NCI-H1930 (cell line): ENCODE results near the gene SH2D7.
A peak's percentile ranks its signal among the peaks of the same experiment; 100 is the strongest.

Source experiments
- DNase-seq, 2 experiments: peaks; one replicate each; lab custom pipeline; 2025; lab: John Stamatoyannopoulos, UW

Gene SH2D7

DNA sequence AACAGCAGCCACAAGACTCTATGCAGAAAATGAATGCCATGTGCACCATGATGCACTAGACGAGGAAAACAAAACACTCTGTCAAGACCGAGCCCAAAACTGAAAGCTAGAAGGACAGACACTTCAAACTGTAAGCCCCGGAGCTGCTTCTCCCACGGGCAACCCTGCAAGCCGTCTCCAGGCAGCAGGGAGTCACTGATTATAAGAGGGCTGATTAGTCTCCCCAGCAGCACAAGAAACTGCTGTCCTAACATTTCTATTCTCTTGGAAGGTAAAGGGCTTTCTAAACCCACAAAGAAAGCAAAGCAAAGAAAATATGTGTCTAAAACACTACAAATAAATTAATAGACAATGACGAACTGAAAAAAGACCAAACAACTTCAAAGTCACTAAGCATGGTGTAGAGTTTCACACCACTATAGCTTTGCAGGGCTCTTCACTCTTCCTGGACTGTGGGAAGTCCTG, 30.4 kb upstream of the SH2D7 start:
- DNase-seq, result no peak

DNA sequence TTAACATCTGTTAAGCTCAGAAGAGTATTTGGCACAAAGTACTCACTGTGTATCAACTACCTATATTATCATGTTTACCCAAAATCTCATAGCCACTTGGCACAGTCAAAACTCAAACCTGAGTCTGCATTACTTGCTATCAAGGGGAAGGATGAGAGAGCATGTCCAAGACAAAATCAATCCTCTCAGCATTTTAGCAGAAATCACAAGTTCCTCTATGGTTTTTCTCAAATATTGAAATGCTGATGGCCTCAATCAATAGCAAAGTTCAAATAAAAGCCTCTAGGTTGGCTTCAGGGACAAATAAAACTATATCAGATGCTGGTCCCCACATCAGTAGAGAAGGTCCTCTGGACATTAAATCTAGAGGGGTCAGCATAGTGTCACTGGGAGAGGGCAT, 29.1 kb upstream of the SH2D7 start:
- no peak for DNase-seq

DNA sequence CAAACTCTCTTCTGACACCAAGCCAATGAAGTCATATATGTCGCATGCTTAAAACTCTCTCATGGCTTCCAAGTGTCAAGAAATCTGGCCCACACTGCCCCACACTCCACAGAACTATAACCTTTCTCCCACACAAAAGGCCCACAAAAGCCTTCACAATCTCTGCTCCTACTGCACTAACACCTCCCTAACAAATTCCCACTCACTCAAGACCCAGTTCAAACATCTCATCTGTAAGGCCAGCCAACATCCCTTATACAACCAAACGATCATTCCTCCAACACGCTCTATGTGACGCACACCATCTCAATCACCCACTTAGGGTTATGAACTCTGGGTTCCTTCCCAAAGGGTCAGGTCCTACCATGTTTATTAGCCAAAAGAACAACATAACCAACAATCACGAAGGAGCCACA, 28.4 kb upstream of the SH2D7 start:
- DNase-seq, result no peak

DNA sequence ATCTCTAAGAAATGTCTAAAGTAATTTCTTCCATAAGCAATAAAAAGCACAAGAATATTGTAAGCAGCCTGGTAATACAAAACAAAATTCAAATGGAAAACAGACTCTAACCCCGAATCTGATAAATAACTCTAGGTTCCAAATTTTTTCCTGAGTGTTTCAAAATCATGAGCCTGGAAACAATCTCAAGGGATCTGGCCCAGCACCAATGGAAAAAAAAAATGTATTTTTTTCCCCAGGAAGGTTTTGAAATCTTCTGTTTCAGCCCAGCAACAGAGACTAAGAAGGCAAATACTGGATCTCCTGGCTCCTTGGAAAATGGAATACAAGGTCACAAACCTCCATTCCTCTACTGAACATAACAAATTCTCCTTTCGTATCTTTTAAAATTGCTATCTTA, 27.8 kb upstream of the SH2D7 start:
- no peak for DNase-seq

DNA sequence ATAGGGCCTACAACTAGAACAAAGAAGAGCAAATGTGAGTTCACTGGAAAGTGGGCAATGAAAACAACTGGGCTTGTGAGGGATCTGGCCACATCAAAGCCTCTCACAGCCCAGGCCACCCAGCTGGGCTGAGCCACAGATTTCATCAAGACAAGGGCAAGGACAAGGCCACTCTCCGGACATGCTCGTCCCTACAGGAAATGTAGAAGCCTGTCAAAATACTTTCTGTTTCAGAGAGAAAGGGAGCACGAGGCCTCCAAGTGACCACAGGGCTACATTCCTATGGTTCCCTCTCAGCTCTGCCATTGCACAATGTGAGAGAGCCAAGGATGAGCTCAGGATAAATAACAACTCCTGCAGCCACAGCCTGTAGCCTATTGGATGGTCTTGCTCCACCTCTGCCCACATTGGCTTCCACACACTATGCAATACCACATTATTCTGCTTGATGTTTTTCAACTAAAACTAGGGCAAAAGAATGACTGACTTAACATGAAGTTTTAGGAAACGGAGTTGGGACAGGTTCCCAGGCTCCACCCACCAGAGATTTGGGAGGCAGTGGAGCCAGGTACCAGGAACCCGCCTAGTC, 27.0 kb upstream of the SH2D7 start:
- no peak for DNase-seq

DNA sequence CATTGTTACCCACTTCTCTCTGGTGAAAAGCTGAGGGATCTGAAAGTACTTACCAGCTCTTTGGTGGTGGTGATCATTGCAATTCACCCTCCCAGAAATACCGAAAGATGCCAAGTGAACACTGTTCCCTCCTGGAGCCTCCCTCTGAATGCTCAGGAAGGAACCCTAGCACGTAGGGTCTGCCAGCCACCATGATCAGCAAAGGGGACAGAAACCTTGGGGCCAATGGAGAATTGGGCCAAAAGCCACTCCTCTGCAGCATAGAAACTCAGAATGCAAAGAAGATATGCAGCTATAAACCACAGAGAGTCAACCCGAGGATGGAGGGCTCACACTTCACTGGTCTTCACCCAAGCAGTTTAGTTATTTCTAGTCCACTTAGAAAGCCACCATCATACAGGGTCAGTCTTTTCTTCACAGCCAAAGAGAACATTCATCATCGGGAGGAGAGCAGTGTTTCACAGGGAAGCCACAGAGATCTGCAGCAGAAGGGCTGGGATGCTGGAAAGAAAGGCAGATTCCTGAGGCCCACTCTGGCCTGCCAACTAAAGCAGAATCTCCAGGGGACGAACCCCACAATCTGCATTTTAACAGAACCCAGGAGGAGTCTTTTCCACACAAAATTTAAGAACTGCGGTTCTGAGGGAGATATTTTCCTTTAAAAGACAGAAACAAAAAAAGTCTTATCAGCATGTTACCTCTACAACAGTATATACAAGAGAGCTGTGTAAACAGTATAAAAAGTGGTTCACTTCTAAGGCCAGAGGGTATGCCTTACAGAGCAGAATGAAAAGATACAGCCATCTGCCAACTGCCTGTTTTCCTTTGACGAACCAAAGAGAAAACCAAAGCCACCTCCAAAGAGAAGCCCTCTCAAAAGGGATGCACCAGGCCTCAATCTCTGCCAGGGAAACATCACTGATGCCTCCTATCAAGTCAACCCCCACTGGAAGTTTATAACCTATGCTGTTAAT, 26.1 kb upstream of the SH2D7 start:
- no peak for DNase-seq

DNA sequence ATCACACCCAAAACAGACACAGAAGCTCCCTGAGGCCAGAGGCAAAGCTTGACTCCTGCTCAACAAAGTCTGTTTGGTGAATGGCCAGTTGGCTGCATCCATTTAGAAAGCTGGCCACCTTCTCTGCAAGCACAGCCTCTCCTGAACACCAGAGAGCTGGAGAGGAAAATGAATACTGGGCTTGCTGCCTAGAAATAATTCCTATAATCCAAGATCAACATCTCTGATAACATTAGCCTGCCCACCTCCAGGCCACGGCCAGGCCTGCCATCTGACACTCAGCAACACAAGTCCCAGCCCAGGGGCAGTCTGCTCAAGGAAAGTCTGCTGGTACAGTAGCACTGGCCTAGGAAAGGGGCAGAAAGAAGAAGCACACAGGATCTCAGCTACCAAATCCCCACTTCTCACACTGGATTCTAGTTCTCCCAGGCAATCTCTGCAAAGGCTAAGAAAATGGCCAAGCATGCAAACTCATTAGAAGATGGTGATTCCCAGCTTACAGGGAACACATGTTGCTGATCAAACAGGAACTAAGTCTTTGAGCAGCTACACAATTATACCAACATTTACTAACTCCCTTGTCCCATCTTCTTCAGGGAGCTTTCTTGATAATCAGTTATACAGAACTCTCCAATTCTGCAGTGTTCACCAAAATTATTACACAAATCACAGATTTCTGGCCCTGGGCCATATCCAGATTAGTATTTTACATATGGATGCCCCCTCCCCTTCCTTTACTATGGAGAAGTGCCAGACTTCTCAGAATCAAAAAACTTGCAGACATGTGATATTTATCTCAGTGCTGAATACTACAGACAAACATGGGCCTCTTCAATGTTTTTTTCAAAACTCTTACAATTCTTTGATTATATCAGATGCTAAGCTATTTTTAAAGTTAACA, 24.8 kb upstream of the SH2D7 start:
- no peak for DNase-seq

DNA sequence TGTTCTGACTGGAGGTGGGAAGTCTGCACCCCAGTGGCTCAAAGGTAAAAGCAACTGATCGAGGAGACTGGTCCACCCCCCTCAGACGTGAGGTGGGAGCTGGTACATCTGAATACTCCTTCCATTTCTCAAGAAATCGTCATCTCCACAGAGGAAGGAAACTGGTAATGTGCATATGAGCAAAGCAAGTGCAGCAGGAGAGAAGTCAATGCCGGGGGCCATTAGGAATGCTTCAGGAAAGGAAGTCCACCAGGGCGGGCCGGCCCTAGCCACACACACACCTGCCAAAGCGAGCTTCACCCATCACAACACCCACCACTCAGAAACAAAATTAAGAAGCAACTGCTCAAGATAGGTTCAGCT, 23.3 kb upstream of the SH2D7 start:
- DNase-seq, result no peak

DNA sequence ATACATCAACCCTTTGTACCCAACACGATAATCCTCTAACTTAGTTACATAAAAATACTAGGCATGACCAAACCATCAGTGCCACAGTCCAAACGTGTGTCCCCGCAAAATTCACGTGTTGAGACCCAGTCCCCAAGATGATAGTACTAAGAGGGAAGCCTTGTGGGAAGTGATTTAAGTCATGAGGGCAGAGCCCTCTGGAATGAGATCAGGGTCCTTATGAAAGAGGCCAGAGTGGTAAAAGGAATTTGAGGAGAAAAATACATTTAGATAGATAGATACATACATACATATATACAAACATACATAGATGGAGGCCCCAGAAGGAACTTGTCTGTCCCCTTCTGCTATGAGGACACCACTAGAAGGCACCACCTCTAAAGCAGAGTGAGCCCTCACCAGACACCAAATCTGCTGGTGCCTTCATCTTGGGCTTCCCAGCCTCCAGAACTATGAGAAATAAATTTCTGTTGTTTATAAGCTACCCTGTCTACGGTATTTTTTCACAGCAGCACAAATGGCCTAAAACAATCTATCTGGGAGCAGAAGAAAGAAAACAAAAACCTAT, 22.8 kb upstream of the SH2D7 start:
- no peak for DNase-seq

DNA sequence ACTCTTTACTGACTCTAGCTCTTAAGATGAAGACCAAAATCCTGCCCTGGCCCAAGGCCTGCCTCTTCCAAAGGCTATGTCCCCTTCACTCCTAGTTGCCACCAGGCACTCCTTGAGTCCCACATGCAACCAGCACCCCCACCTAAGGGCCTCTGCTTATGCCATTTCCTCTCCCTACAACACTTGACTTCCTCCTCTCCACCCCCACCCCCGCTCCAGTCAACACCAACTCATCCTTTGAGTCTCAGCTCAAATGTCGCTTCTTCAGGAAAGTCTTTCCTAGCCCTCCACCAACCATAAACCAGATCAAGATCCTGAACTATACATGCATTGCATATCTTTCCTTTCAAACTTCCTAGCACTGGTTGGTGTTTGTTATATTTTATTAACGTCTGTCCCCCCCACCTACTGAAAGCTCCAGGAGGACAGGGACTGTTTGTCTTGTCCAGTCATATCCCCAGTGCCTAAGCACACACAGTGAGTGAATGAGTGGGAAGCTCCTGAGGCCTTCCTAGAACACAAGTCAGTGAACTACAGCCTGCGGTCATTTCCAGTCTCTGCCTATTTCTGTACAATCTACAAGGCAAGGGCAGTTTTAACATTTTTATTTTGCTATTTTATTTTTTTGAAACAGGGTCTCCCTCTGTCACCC, 22.2 kb upstream of the SH2D7 start:
- DNase-seq, result no peak

DNA sequence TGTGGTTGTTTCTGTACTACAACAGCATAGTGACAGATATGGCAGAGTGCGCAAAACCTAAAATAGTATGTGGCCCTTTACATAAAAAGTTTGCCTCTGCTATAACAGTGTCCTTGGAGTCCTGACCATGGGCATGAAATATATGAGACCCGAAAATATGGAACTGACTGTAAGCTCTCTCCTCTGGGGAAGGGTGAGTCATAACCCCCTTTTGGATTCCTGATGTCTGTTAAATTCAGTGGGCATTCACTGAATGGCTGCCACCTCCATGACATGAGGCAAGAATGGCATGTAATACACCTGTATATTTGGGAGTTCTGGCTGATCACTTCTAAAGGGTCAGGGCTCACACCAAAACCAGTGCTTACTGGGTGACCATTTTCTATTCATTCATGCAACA, 21.0 kb upstream of the SH2D7 start:
- no peak for DNase-seq

DNA sequence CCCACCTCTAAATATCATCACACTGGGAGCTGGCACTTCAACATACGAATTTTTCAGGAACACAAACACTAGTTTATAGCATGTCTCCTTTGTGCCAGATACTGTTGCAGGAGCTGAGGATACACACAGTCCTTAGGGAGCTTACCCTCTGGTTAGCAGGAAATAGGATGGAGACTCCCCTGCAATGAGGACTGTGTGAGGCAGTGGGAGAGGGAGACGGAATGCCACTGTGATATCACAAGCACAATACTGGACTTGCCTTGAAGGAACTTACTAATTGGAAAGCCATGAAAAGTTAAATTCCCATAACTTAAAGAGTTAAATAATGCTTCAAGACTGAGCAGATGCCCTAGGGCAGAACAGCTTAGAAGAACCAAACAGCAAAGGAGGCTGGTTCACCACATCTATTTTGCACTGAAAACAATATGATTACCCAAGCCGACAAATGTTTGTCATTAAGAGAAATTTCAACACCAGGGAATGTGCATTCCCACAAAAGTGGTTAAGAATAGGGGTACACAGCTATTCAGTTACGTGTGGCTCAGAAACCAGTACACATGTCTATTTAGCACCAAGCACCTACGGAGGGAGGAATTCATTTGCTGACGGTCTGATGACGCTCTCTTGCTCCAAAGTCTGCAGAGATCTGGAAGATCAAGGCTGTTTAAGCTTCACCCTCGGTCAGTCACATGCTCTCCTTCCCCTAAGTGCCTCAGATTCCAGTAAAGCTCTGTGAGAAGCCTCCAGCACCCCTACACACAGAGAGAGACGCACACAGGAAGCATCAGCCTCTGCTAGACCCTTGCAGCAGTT, 20.1 kb upstream of the SH2D7 start:
- DNase-seq, result no peak

DNA sequence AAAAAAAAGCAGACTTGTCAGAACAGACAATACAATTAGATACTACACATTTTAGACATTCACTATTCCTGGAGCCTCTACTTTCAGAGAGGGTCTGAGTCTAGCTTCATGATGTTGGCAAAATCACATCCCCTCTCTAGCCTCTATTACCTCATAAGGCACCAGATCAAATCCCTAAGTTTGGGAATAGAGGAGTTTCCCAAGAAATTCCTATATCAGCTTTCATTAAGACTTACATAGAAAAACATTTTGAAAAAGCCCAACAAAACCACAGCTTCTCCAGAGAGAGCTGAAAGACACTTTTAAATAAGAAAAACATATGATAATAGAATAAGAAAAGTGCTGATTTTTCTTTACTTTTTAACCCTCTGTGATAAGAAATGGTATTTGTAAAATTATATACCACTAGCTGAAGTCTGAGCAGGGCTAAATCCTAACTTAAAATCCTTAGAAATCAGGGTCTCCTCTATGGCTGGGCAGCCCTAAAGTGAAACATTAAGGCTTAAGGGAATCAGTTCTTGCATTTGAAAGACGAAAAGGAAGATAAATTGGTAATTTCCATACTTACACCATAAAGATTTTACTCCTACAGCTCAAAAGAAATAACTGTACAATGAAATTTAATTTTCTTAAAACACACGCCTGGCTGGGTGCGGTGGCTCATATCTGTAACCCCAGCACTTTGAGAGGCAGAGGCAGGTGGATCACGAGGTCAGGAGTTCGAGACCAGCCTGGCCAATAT, 19.1 kb upstream of the SH2D7 start:
- no peak for DNase-seq

DNA sequence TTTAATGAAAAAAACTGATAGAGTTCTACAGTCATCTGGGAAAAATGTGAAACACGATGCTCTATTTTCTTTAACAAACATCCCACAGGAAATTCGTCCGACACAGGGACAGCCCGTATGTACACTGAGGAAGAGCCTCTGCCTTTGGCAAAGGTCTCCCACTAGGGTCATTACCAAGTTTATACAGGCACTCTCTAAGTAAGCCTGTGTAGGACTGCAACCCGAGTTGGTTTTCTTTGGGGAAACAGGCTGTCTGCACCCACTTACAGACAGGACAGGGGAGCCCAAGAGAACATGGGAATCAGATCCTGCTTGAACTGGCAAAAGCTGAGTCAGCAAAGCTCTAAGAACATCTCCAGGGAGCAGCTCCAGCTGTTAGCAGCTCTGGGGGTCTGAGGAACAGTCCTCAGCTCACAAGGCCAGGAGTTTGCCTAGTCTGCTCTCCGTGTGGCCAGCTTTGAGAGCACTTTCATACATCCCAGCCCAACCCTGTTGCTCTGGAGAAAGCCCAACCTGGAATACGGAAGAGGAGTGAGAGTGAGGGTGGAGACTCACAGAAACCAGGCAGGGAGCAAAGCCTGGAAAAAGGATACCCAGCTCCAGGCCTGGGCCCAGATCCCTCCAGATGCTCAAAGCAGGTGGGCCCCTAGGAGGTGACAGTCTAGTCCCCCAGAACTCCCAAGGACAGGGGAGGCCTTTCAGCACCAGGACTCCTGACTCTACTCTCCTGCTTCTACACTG, 16.7 kb upstream of the SH2D7 start:
- no peak for DNase-seq

DNA sequence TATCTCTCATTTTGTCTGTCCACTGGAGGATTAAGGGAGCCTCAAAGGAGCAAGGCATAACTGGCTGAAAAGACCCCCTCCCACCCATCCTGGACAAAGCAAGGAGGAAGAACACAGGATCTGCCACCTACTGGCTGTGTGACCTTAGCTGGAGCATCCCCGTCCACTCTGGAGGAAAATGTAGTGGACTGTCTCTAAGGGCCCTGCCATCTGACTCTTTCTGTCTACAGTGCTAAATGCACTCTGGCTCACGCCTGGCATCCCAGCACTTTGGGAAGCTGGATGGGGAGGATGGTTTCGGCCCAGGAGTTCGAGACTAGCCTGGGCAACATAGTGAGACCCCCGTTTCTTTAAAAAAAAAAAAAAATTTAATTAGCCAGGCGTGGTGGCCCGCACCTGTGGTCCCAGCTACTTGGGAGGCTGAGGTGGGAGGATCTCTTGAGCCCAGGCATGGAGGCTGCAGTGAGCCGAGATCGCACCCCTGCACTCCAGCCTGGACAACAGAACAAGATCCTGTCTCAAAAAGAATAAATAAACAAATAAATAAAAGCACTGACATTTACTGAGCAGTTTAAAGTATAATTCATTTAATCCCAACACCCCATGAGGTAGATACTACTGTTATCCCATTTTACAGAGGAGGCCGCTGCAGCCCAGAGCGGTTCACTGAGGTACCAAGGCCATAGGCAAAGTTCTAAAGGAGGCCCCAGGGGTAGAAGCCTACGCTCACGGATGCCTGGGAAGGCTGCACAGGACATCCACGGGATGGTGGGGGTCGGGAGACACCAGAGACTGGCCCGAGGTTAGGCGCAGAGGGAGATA, 15.9 kb upstream of the SH2D7 start:
- DNase-seq, result no peak

DNA sequence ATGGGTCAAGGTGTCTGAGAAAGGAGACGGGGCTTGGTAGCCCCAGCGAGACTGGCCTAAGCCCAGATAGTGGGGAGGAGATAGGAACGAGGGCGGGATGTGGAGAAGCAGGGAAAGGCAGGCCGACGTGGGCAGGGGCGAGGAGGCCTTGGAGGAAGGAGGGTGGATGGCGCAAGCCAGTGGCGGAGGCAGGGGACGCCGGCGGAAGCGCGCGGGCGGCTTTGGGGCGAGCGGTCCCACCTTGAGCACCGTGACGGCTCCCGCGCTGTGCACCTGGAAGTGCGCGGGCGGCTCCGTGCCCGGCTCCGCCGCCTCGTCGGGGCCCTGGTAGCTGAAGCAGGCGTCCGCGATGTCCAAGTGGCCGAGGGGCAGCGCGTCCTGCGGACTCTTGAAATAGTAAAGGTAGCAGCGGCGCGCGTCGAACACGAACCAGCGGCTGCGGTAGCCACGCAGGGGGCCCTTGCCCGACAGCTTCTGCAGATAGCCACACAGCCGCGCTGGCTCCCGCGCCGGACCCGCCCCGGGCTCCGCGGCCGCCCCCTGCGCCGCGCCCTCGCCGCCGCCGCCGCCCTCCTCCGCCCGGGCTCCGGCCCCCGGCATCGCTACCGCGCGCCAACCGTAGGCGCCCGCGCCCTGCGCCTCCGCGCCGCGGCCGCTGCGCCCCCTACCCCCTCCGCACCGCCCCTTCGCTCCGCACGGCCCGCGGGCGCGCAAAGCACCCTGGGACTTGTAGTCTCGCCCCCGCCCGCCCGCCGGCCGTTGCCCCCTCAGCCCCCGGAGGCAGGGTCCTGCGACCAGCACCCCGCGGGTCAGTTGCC, 15.1 kb upstream of the SH2D7 start, which contains the start of gene TBC1D2B:
Gene TBC1D2B (minus strand): TSS at position 659 of the 818 bp plus-strand sequence. CDS start 59 bp downstream, at position 600.
- DNase-seq, result peak; percentile 36 to 59

DNA sequence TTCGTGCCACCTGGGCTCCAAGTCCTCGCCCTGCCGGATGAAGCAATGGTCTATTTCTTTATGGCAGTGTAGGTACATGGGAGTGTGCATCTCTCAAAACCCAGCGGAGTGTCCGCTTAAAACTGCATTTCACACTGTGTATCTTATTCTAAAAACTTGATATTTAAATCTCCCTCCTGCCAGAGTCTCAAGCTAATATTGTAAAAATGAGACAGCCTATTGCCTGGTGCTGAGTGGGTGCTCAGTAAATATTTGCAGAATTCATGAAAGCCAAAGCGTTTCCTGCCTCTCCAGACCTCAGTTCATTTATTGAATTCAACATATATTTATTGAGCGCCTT, 14.5 kb upstream of the SH2D7 start:
- DNase-seq, result no peak
